SKM-1 (cell line): ENCODE measurements around the gene PRKCA.

Source experiments
- DNase-seq: peaks from one replicate; lab custom pipeline; 2025; ENCODE audit not compliant: unreplicated experiment; lab: John Stamatoyannopoulos, UW

Gene PRKCA

GRCh38 chr17:66817750-66818149 lies 515.3 kb downstream of the PRKCA start:
- no peak for DNase-seq

- no peak for DNase-seq
These were observed 517.1 kb downstream of the PRKCA start for GRCh38 chr17:66819466-66819865.

- DNase-seq: no peak
These were observed 519.6 kb downstream of the PRKCA start for GRCh38 chr17:66822009-66822408.

- DNase-seq: no peak
These were observed 524.4 kb downstream of the PRKCA start for GRCh38 chr17:66826856-66827255.

GRCh38 chr17:66829386-66829864 lies 527.0 kb downstream of the PRKCA start:
- no peak for DNase-seq

- DNase-seq: no peak
These were observed 527.5 kb downstream of the PRKCA start for GRCh38 chr17:66829883-66830282.

GRCh38 chr17:66830451-66830850 lies 528.0 kb downstream of the PRKCA start:
- DNase-seq: no peak

- DNase-seq: no peak
These were observed 529.2 kb downstream of the PRKCA start for GRCh38 chr17:66831383-66832210.

GRCh38 chr17:66833201-66833600 lies 530.8 kb downstream of the PRKCA start:
- DNase-seq: no peak

- DNase-seq: no peak
These were observed 532.1 kb downstream of the PRKCA start for GRCh38 chr17:66834426-66834918.

- DNase-seq: no peak
These were observed 532.6 kb downstream of the PRKCA start, which contains the start of gene CACNG5 for GRCh38 chr17:66834919-66835454. Gene CACNG5, plus strand, starts transcription at chr17:66835117. Its CDS starts 42,216 bp downstream, at chr17:66877333.

- DNase-seq: no peak
These were observed 533.1 kb downstream of the PRKCA start for GRCh38 chr17:66835476-66835875.

GRCh38 chr17:66836063-66837005 lies 533.9 kb downstream of the PRKCA start:
- no peak for DNase-seq

- no peak for DNase-seq
These were observed 534.8 kb downstream of the PRKCA start for GRCh38 chr17:66837226-66837625.

GRCh38 chr17:66837885-66838665 lies 535.7 kb downstream of the PRKCA start:
- no peak for DNase-seq

GRCh38 chr17:66839616-66840015 lies 537.2 kb downstream of the PRKCA start:
- no peak for DNase-seq

GRCh38 chr17:66840061-66840460 lies 537.6 kb downstream of the PRKCA start:
- no peak for DNase-seq

GRCh38 chr17:66841328-66841727 lies 538.9 kb downstream of the PRKCA start:
- no peak for DNase-seq

GRCh38 chr17:66841744-66842143 lies 539.3 kb downstream of the PRKCA start:
- DNase-seq: no peak

- DNase-seq: no peak
These were observed 540.1 kb downstream of the PRKCA start for GRCh38 chr17:66842505-66842904.
